ENCODE results near the gene PLEKHA6.

DNA sequence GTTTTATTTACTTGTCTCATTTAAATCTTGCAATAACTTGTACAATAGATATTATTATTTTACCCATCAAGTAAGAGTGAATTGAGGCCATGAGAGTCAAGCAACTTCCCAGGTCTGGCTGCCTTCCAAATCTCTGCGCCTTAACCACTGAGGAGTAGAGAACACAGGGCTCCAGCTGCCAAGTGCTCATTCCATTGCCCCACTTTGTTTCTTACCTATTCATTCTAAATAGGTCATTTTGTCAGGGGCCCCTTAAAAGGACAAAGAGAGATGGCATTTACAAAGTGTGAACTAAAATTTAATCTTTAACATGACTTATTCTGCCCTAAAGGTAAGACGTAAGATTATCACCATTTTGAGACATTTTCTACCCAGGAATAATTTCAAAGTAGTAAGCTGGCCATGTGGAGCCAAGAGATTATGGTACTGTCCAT is 48.4 kb upstream of the PLEKHA6 start:
- TF ChIP-seq ZFP3 (CRISPR knock-in tag; IDR thresholded peaks at IDR 0.05): no peak
- TF ChIP-seq, protein P1, sequence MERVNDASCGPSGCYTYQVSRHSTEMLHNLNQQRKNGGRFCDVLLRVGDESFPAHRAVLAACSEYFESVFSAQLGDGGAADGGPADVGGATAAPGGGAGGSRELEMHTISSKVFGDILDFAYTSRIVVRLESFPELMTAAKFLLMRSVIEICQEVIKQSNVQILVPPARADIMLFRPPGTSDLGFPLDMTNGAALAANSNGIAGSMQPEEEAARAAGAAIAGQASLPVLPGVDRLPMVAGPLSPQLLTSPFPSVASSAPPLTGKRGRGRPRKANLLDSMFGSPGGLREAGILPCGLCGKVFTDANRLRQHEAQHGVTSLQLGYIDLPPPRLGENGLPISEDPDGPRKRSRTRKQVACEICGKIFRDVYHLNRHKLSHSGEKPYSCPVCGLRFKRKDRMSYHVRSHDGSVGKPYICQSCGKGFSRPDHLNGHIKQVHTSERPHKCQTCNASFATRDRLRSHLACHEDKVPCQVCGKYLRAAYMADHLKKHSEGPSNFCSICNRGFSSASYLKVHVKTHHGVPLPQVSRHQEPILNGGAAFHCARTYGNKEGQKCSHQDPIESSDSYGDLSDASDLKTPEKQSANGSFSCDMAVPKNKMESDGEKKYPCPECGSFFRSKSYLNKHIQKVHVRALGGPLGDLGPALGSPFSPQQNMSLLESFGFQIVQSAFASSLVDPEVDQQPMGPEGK (CRISPR knock-in tag; IDR thresholded peaks at IDR 0.05; ENCODE audit: borderline replicate concordance): no peak
